DMS 273 treated with DMSO at 0.1 percent for 48 hours (cell line): ENCODE data around the gene FAM240A.

ENCODE experiments used
- DNase-seq: peaks from one replicate; lab custom pipeline; 2025; lab: John Stamatoyannopoulos, UW

Gene FAM240A

DNA sequence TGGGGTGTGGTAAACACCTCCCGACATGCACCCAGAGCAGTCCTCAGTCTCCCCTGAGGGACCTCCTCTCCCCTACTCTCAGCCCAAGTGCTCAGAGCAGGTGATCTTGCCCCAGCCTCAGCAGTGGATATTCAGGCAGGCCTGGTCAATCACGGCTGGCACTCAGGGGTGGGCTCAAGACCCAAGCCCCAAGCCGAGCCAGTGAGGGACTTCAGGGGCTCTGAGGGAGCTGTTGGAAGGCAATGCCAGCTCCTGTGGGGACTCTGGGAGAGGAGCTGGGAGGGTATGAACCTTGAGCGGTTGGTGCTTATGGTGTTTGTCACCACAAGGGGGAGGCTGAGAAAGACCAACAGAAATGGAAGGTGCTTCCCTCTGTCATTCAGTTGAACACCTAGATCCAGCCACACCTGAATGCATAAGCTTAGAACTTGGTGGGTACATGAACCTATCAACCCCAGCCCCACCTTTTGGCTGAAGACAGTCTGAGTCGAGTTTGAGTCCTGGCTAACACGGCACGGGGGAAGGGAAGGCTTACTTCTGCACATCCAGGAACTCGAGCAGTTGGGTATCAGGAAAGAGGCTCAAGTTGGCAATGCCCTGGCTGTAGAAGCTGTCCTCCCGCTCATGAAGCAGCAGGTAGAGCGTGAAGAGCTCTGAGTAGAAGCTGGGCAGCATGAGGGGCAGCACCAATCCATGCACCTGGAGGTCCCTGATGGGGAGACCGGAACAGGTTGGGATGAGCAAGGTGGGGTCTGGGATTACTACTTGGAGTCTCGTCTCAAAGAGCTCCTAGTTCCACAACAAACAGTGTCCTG lies 61.9 kb downstream of the FAM240A start:
- DNase-seq, result no peak

DNA sequence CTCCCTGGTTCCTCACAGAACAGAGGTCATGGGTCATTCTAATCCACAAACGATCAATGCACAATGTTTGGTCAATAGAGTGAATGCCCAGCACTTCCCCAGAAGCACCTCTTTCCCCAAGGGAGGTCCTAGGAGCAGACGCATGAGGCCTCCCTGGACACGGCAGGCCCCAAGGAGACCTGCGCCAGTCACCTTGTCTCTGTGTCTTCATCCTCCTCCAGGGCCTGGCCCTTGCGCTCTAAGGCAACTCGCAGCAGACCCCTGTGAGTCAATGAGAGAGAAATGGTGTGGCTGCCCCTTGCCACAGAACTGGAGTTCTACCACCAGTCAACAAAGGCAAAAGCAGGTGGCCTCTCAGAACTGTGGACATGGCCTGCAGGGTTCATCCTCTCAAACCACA lies 63.1 kb downstream of the FAM240A start:
- no peak for DNase-seq
